Measurements from ENCODE around the gene TRIO. TPM values are rescaled to one million over a fixed set of nuclear protein-coding genes. Genes with fewer than 3 reads are reported as not detected.

Gene TRIO
- total RNA-seq, 1 donor from 2014 or later, result 381 TPM

DNA sequence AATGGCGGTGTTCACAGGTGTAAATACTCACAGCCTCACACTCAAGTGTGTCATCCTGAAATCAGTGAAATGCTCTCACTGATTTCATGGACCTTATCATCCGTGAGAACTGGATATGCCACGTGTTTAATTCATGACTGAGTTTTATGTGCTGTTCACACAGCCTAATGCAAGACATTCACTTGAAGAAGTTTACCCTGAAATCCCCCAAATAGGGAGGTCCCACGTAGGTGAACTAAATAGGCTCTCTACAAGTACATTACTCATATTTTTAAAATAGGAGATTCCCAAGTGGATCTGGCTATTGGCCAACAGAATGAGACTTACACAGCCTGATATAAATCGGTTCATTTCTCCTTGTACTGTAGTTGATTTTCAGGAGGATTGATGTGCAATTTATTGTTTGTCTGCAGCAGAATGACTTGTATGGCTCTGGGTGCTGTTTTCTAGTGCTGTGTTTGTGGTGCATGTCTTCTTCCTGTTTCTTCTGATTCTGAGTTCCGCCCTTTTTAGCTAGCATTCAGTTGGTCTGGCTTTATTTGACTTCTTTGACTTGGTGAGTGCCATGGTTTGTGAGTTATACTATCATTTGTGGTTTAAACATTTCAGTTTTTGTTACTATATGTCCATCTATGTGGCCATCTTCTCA is 25.1 kb downstream of the TRIO start:
- no peak for DNase-seq

GRCh38 chr5:14168793-14169262 is 25.7 kb downstream of the TRIO start:
- DNase-seq, result no peak

DNA sequence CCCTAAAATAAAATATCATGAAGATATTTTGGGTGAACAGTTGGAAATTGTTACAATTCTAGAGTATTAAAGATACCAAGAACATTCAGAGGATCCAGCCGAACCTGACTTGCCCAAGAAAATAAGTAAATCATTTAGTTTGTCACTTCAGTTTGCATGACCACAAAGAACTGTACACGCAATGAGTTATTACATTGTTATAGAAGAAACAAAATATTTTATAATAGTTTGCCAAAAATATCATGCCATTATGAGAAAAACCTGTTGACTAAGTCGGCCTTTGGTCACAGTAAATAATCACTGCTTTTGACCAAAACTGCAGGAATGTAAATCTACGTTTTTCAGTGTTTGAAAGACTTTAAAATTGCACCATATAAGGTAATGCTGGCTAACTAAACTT is 27.9 kb downstream of the TRIO start:
- no peak for DNase-seq

- no peak for DNase-seq
Measured at GRCh38 chr5:14171621-14172020, 28.5 kb downstream of the TRIO start.

DNA sequence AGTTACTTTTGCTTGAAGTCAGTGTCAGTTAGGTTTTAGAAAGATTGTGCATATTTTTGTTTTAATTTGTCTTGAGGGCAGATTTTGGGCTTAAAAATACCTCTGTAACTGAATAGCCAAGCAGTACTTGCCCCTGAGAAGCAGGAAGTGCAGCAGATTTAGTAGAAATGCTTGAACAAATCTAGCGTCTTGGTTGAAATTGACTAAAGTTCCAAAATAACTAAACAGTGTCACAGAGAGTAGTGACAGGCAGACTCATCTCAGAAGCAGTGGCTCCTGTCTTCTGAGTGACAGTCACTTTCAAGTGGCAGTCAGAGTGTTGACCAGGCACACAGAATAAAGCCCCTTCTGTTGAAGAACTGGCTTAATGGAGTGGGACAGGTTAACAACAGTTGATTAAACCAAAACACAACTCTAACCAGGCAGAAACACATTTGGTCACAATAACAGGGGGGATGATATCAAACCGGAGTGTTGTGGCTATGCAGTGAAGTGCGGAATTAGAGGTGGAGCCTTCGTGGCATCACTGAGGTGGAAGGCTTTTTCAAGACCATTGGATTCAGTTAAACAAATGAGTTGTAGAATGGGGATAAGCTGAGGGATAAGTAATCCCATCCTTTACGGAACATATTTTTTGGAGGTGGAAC is 29.1 kb downstream of the TRIO start:
- DNase-seq, result no peak

- no peak for DNase-seq
Measured at GRCh38 chr5:14173377-14174229, 30.5 kb downstream of the TRIO start.

DNA sequence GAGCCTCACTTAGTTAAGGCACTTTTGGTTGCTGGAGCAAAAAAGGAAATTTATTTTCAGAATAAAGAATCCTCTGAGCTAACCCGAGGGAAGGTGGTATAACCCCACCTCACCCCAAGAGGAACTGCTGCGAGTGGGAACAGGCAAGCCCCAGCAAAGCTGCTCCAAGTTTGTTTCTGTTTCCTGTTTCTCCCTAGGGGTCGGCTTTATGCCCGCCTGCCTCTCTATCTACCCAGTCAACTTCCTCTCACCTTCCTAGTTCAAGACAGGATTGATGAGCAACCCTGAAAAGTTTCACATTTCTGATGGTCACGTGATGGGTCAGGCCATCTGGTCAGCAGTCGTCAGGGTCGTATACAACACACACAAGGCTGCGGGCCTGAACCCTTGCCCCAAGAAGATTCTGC is 31.1 kb downstream of the TRIO start:
- no peak for DNase-seq

GRCh38 chr5:14175381-14175780 is 32.2 kb downstream of the TRIO start:
- DNase-seq, result no peak

DNA sequence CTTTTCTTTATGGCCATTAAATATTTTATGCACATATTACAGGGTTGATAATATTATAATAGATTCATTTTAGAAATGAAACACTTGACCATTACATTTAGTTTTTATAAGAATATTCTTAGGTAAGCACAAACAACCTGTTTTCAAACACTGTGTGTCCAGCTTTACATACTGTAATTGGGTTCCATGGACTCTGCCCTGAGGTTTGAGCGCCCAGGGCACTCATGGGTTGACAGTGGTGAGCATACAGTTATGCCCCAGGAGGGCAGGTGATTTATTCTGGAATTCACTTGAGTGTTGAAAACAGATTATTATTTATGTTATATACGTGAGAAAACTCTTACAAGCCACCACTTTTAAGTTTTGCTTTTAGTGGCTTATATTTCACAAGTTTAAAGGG is 33.7 kb downstream of the TRIO start:
- DNase-seq, result no peak

DNA sequence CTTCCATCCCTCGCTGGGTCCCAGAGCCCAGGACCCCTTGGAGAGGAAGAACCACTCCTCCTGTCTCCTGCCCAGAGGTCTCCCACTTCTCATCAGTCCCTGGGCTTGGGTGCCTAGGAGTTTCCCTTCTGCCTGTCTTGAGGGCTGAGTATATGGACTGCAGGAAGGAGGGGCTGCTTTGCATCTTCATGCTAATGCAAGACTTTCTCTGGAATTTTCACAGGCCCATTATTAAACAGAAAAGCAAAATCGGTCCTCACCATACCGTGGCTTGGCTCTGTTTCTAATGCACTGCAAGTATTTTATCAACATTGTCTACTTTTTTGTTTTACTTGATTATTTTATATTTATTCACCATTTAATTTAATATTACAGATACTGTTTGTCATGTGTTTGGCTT is 34.5 kb downstream of the TRIO start:
- no peak for DNase-seq

- no peak for DNase-seq
Measured at GRCh38 chr5:14178091-14178490, 34.9 kb downstream of the TRIO start.

DNA sequence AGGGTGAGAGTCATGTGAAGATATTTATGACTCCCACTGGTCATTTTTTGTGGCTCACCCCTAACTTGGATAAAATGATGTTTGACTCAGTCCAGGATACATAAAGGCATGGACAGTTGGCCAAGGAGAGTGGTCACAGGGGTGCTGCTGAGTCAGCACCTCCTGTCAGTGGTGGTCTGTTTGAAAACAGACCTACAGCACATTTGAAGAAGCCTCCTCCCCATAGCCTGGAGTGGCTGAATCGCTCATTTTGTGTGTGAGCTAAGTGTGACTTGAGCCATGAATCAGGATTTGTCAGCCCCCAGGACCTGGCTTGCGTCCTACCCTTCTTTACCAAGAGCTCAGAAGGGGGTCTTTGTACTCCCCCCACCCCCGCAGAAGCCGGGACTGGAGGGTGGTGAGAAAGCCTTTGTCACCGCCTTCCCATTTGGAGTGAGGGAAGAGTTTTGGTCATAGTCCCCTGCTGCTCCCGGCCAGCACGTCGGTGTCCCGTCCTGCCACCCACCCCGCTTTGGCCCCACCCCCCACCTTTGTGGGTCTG is 35.6 kb downstream of the TRIO start:
- no peak for DNase-seq

DNA sequence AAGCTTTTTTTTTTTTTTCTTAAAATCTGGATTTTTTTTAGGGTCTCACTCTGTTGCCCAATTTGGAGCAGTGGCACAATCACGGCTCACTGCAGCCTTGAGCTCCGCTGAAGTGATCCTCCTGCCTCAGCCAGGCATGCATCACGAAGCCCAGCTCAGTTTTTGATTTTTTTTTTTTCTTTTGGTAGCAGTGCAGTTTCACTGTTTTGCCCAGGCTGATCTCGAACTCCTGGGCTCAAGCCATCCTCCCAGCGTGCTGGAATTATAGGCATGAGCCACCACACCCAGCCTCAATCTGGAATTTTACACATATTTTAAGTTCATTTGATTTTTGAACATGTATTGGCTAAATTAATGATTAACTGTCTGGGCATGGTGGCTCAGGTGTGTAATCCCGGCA is 36.3 kb downstream of the TRIO start:
- DNase-seq, result no peak

- no peak for DNase-seq
Measured at GRCh38 chr5:14180437-14180836, 37.3 kb downstream of the TRIO start.

DNA sequence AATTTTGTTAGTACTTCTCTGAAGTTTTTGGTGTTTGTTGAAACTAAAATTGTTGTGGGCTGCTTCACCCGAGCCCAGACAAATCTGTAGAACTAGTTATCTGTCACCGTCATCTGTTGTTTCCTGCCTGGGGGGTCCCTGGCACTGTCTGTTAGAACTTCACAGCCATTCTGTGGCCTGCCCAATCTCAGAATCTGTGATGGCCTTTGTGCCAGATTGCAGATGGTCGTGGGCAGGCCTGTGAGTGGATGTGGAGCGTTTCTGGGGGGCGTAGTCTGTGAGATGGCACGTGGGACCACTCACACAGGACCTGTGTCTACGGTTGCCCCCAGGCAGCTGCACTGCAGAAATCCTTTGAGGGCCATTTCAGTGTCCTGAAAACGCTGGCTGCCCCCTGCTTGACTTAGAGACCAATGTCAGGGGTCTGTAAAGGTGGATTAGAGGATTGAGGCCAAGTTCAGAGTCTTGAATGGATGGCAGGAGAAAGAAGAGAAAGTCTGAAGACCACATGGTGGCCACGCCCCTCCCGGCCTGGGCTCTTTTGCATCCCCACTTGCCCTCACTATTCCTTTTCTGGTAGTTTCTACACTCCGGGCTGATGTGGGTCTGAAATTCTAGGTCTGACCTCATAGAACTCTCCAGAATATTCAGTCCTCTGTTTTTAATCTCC is 38.3 kb downstream of the TRIO start:
- no peak for DNase-seq

- DNase-seq, result no peak
Measured at GRCh38 chr5:14182761-14183160, 39.6 kb downstream of the TRIO start.

DNA sequence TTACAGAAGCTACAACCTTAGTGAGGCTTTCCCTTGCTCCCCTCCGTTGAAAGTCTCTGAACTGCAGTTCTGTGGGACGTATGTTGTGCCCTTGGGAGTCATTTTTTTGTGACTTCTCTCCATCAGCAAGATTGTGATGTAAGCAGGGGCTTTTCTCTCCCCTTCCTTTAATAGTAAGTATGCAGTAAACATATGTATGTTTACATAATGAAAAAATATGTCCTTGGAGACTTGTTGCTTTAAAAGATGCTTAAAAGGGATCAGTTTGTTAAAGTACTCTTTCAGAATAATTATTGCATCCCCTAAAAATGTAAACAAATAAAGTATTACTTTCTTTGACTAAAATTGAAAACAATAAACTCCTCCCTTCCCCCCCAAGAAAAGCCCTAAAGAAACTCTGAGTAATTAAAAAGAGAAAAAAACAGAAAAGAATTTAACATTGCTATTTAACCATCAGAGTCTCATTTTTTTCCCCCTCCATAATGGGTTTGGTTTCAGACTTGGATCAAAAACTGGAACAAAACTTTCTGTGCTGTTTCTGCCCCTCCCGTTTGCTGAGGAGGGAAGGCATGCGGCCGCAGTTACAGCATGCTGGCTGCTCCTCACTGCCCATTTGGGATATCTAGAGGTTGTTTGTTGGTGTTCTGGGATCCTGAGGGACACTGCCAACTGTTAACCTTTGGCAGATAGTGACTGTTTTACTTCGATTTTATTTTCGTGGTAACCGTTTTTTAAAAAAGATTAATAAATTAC is 40.2 kb downstream of the TRIO start:
- no peak for DNase-seq

- DNase-seq, result no peak
Measured at GRCh38 chr5:14184082-14184481, 40.9 kb downstream of the TRIO start.

DNA sequence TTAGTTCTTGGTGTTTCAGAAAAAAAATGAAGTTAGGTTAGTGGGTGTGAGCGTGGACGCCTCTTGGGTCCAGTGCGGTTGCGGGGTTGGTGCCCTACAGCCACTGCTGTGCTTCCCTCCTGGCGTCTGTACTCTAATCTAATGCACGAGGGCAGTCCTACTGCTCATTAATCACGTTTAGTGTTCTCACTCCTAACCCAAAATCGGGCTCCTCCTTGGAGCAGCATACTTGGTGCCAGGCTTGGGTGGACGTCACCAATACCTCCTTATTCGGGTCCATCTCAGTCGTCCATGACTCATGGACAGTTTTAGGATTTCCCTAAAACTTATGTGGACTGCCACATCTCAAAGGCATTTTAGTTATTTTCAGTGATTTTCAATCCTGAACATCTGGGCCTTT is 41.6 kb downstream of the TRIO start:
- DNase-seq, result no peak

- DNase-seq, result no peak
Measured at GRCh38 chr5:14185326-14186058, 42.4 kb downstream of the TRIO start.

All from occipital lobe (tissue), 2 donors.